HepG2 (cell line): Measurements from ENCODE around the gene JSRP1. TPM values are rescaled to one million over a fixed set of nuclear protein-coding genes. Genes with fewer than 3 reads are reported as not detected.

Experiments used
- AGO2 ChIP-seq: fragments of 200-400 bp; formaldehyde crosslinking; optimal IDR thresholded peaks from 2 replicates; pipeline ENCODE3; 2017; ENCODE audit warnings: mild to moderate bottlenecking, low read depth, low read length, moderate library complexity
- CREB3 ChIP-seq: sonication (generic); formaldehyde crosslinking; IDR thresholded peaks from 2 replicates; pipeline ENCODE4 v1.5.0; 2020; ENCODE audit warnings: missing genetic modification reagents
- DRAP1 ChIP-seq: IDR thresholded peaks from 2 replicates; pipeline ENCODE4 v1.6.1; 2016; ENCODE audit warnings: missing genetic modification reagents, missing compliant biosample characterization
- FOXA3 ChIP-seq: IDR thresholded peaks from 2 replicates; pipeline ENCODE4 v1.6.1; 2016; ENCODE audit warnings: missing genetic modification reagents, missing compliant biosample characterization
- HOXD1 ChIP-seq: sonication (generic); formaldehyde crosslinking; IDR thresholded peaks from 2 replicates; pipeline ENCODE4 v1.5.0; 2020; ENCODE audit warnings: missing genetic modification reagents
- JDP2 ChIP-seq: sonication (generic); formaldehyde crosslinking; IDR thresholded peaks from 2 replicates; pipeline ENCODE4 v1.8.1; 2022; ENCODE audit warnings: missing genetic modification reagents, borderline replicate concordance
- NCOA2 ChIP-seq: sonication (generic); formaldehyde crosslinking; IDR thresholded peaks from 2 replicates; pipeline ENCODE4 v1.8.0; 2022; ENCODE audit warnings: inconsistent platforms
- SKIL ChIP-seq: sonication (generic); formaldehyde crosslinking; IDR thresholded peaks from 2 replicates; pipeline ENCODE4 v1.8.0; 2022; ENCODE audit warnings: missing genetic modification reagents, mild to moderate bottlenecking, moderate library complexity, borderline replicate concordance
- SP140L ChIP-seq: sonication (generic); formaldehyde crosslinking; IDR thresholded peaks from 2 replicates; pipeline ENCODE4 v1.4.0; 2020; ENCODE audit warnings: missing genetic modification reagents, borderline replicate concordance
- SP5 ChIP-seq: IDR thresholded peaks from 2 replicates; pipeline ENCODE4 v1.6.1; 2016; ENCODE audit warnings: low read depth, borderline replicate concordance
- TCF12 ChIP-seq, 2 experiments: fragments of 450-650 bp in 1 of 2; sonication (generic) in 1 of 2; formaldehyde crosslinking in 1 of 2; IDR thresholded peaks; 2 replicates each; pipeline versions ENCODE4 v1.6.1 to v1.8.0; 2017 to 2022; ENCODE audit warnings: antibody characterized with exemption in 1 of 2, mild to moderate bottlenecking in 1 of 2, missing genetic modification reagents in 1 of 2, moderate library complexity in 1 of 2
- ZBTB38 ChIP-seq: sonication (generic); formaldehyde crosslinking; IDR thresholded peaks from 2 replicates; pipeline ENCODE4 v1.5.1; 2020; ENCODE audit warnings: mild to moderate bottlenecking, missing genetic modification reagents
- ZNF251 ChIP-seq: sonication (generic); formaldehyde crosslinking; IDR thresholded peaks from 2 replicates; pipeline ENCODE4 v1.9.0; 2021; ENCODE audit warnings: mild to moderate bottlenecking, missing genetic modification reagents
- ZNF335 ChIP-seq: sonication (generic); formaldehyde crosslinking; IDR thresholded peaks from 2 replicates; pipeline ENCODE4 v1.4.0; 2020; ENCODE audit warnings: missing genetic modification reagents
- ZNF503 ChIP-seq: sonication (generic); formaldehyde crosslinking; IDR thresholded peaks from 2 replicates; pipeline ENCODE4 v1.4.0; 2020; ENCODE audit warnings: missing genetic modification reagents
- ZNF512 ChIP-seq: sonication (generic); formaldehyde crosslinking; IDR thresholded peaks from 2 replicates; pipeline ENCODE4 v1.4.0; 2020; ENCODE audit warnings: mild to moderate bottlenecking, missing genetic modification reagents
- ZNF557 ChIP-seq: sonication (generic); formaldehyde crosslinking; IDR thresholded peaks from 2 replicates; pipeline ENCODE4 v1.4.0; 2020; ENCODE audit warnings: missing genetic modification reagents
- ZNF567 ChIP-seq: sonication (generic); formaldehyde crosslinking; IDR thresholded peaks from 2 replicates; pipeline ENCODE4 v1.8.1; 2023; ENCODE audit warnings: mild to moderate bottlenecking, missing genetic modification reagents, borderline replicate concordance
- ZNF83 ChIP-seq: sonication (generic); formaldehyde crosslinking; IDR thresholded peaks from 2 replicates; pipeline ENCODE4 v1.4.0; 2020; ENCODE audit warnings: missing genetic modification reagents, mild to moderate bottlenecking, borderline replicate concordance
- ZNF841 ChIP-seq: sonication (generic); formaldehyde crosslinking; IDR thresholded peaks from 2 replicates; pipeline ENCODE4 v1.8.1; 2023; ENCODE audit warnings: missing genetic modification reagents, borderline replicate concordance
- polyA plus RNA-seq, 8 experiments: library from polyadenylated mRNA; depleted of rRNA in 3 of 8; stranded (reverse) in 7 of 8; unstranded in 1 of 8; fragments of >200 nt; fragmentation: Illumina TruSeq in 4 of 8; extraction: Trizol in 4 of 8; gene quantifications; 2 replicates each; pipeline versions ENCODE4 v1.2.1 to v1.2.3, GENCODE V29; 2011 to 2016; ENCODE audit warnings: low read depth in 4 of 8, missing spikeins in 1 of 8, mixed read lengths in 1 of 8; ENCODE audit not compliant: insufficient read depth in 1 of 8
- total RNA-seq, 5 experiments: library from RNA; depleted of rRNA; stranded (reverse); fragments of >200 nt; fragmentation: Illumina TruSeq; extraction: Trizol; gene quantifications; 2 replicates each; pipeline ENCODE4 v1.2.3, GENCODE V29; 2016; ENCODE audit warnings: low read depth in 1 of 5

JSRP1 gene
- total and polyA plus RNA-seq, 2 of the 13 experiments (the other 11 are each of a cell fraction or from before 2014, with no cell fraction given), result 0.16 to 0.38 TPM

- TF ChIP-seq NCOA2 (CRISPR knock-in tag) (no peak), ZNF335 (CRISPR knock-in tag) (no peak), DRAP1 (CRISPR knock-in tag) (no peak), TCF12 (IDR thresholded peaks at IDR 0.05) (no peak), TCF12 (CRISPR knock-in tag; IDR thresholded peaks at IDR 0.05) (no peak), SP140L (CRISPR knock-in tag) (0 out of 2 replicates have a peak, but pooled peaks have one; percentile 23), HOXD1 (CRISPR knock-in tag) (0 out of 2 replicates have a peak, but pooled peaks have one; percentile 55), ZNF557 (CRISPR knock-in tag) (0 out of 2 replicates have a peak, but pooled peaks have one; percentile 44), ZNF512 (CRISPR knock-in tag) (no peak), ZNF251 (CRISPR knock-in tag) (no peak), AGO2 (no peak), ZNF83 (CRISPR knock-in tag) (no peak), CREB3 (CRISPR knock-in tag) (peak; percentile 60), ZBTB38 (no peak), SP5 (CRISPR knock-in tag) (no peak), ZNF567 (CRISPR knock-in tag) (0 out of 2 replicates have a peak, but pooled peaks have one; percentile 28), JDP2 (CRISPR knock-in tag) (no peak; the same call in 1 of the 2 replicates), ZNF503 (0 out of 2 replicates have a peak, but pooled peaks have one; percentile 58), FOXA3 (CRISPR knock-in tag) (no peak), SKIL (CRISPR knock-in tag) (no peak), ZNF841 (no peak)
Observed at GRCh38 chr19:2252797-2253105, 3.5 kb downstream of the JSRP1 start (continued).
